BJ (cell line): ENCODE data around the gene ALDH1A2. TPM values are rescaled to one million over a fixed set of nuclear protein-coding genes. Genes with fewer than 3 reads are reported as not detected.

Source experiments
- CTCF ChIA-PET: fragments of 350-600 bp; formaldehyde crosslinking; extraction: SDS; loops from one replicate; lab custom pipeline; 2021; ENCODE audit warnings: antibody characterized with exemption, inconsistent platforms; lab: Yijun Ruan, JAX
- POLR2A ChIA-PET: fragments of 300-600 bp; sonication (Branson Sonifier 250); formaldehyde crosslinking; extraction: SDS; loops from one replicate; lab custom pipeline; 2021; ENCODE audit warnings: antibody characterized with exemption; lab: Charles Lee
- DNase-seq: peaks from one replicate; pipeline ENCODE4 v3.0.0-alpha.2; 2011; ENCODE audit warnings: low read depth
- H3K27me3 ChIP-seq: 2 replicates; pipeline ENCODE4 v1.6.0; 2011; ENCODE audit warnings: low read length; ENCODE audit not compliant: control insufficient read depth, insufficient read depth
- H3K36me3 ChIP-seq: 2 replicates; pipeline ENCODE4 v1.5.1; 2011; ENCODE audit warnings: low read length; ENCODE audit not compliant: control insufficient read depth, insufficient read depth
- H3K4me3 ChIP-seq: 2 replicates; pipeline ENCODE4 v1.5.1; 2011; ENCODE audit warnings: low read depth, mild to moderate bottlenecking, control low read depth, low read length
- CTCF ChIP-seq: IDR thresholded peaks from 2 replicates; pipeline ENCODE4 v1.5.1; 2011; ENCODE audit warnings: low read depth, mild to moderate bottlenecking, control low read depth, inconsistent platforms, low read length, moderate library complexity; ENCODE audit not compliant: insufficient read depth
- polyA plus RNA-seq: library from polyadenylated mRNA; depleted of rRNA; stranded (reverse); fragments of >200 nt; gene quantifications from 2 replicates; pipeline ENCODE4 v1.2.3, GENCODE V29; 2011

The ALDH1A2 gene
- polyA plus RNA-seq, 1 experiment = 0.50 TPM

- CTCF ChIA-PET = interaction anchor here (1.7 kb wide), 2 partner anchors 123 to 192 kb away, joined by 4 read pairs; no protein-coding TSS in a partner anchor
- POLR2A ChIA-PET = no interaction called here
- no peak for TF ChIP-seq CTCF
- H3K4me3 ChIP-seq = no peak overlapping the region
- no peaks in the 10 kb centered on the region for H3K36me3 ChIP-seq
- DNase-seq = no peak
- peaks cover 3% of the 10 kb centered on the region for H3K27me3 ChIP-seq
These were observed 122.3 kb downstream of the ALDH1A2 start for GRCh38 chr15:57943171-57943570.

DNA sequence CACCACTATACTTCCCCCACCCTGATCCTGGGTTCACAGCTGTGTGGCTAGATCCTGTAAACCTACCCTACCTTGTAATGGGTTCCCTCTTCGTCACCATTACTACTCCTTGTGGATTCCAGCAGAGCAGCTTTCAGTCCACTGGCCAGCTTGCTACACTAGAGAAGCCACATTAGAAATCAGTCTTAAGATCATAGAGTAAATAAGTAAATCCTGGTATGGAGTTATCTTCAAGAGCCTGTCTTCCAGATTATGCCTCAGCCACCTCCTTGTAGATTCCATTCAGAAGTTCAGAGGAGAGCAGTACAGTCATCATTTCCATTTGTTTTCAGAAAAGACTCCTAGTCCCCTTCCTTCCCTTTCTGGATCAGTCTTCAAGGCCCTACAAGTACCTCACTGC lies 123.7 kb downstream of the ALDH1A2 start:
- ChIA-PET POLR2A (no interaction called here), CTCF (interaction anchor here (0.9 kb wide), 1 partner anchor 10 kb away, joined by 3 read pairs; no protein-coding TSS in a partner anchor)
- H3K27me3 ChIP-seq = no peaks in the 10 kb centered on the region; the same call in none of the 2 replicates
- no peak for TF ChIP-seq CTCF
- no peak for DNase-seq
- H3K4me3 ChIP-seq = no peak overlapping the region
- no peaks in the 10 kb centered on the region for H3K36me3 ChIP-seq

DNA sequence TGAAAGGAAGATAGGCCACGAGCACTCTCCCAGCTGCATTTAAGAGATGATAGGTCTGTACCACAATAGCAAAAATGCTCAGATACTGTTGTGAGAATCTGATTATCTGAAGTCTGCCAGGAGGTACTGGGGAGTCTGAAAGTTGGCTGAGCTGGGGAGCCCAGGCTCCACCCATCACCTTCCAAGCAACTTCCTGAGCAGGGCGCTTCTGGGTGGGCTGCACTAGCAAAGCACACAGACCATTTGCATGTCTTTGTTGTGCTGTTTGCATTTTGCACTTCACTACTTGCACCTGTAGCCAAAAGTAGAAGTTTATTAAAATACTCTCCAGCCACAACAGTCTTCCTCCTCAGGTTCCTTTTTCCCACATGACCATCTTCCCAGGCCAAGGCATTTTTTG lies 133.2 kb downstream of the ALDH1A2 start:
- no peaks in the 10 kb centered on the region for H3K36me3 ChIP-seq
- no peak overlapping the region for H3K4me3 ChIP-seq
- no peaks in the 10 kb centered on the region for H3K27me3 ChIP-seq
- no peak for DNase-seq
- ChIA-PET POLR2A (no interaction called here), CTCF (interaction anchor here (0.8 to 1.2 kb wide), 2 partner anchors 9 to 40 kb away, joined by 3 read pairs; no protein-coding TSS in a partner anchor)
- no peak for TF ChIP-seq CTCF

DNA sequence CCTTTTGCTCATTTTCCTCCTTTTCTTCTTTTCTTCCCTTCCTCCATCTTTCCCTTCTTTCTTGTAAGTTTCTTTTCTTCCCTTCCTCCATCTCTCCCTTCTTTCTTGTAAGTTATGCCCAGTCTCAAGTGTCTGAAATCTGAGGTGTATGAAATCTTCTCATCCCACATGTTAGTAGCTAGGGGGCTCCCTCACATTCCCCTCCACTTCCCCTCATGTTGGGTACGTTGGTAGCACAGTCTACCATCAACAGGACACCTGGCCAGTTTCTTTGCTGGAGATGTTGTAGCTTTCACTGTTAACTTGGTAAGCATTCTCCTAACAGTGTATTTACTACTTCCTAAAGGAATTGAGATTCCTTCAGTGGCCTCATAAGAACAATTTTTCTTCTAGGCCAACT lies 133.9 kb downstream of the ALDH1A2 start:
- no peak overlapping the region for H3K4me3 ChIP-seq
- H3K36me3 ChIP-seq = no peaks in the 10 kb centered on the region
- H3K27me3 ChIP-seq = no peaks in the 10 kb centered on the region
- no peak for DNase-seq
- CTCF ChIA-PET = interaction anchor here (0.8 to 1.0 kb wide), 2 partner anchors 10 to 16 kb away, joined by 3 read pairs; no protein-coding TSS in a partner anchor
- POLR2A ChIA-PET = no interaction called here
- no peak for TF ChIP-seq CTCF

DNA sequence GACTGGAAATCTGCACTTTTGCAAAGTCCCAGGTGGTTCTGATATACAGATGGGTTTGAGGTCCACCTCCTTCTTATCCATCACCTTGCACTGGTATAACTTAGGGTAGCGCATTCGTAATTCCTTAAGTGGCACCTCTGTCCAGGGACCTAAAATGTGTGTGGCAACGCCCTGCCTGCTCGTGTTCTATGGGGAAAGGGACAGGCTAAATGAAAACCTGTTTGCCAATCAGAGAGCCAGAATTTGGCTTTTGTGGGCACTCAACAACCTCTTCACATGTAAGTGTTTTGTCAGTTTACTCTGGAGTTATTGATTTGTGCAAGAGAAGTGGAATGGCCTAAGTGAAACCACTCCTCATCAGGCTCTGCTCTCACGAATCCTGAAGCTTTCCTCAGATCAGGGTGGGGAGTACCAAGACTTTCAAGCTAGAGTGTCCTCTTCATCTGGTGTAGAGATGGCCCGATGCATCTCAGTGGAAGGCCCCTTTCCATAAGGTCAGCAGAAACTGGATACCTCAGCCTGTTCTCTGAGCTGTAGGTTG lies 138.3 kb downstream of the ALDH1A2 start:
- Histone ChIP-seq H3K36me3 (no peaks in the 10 kb centered on the region), H3K4me3 (no peak overlapping the region), H3K27me3 (no peaks in the 10 kb centered on the region)
- CTCF ChIA-PET = interaction anchor here (0.7 kb wide), 1 partner anchor 72 kb away, joined by 3 read pairs; no protein-coding TSS in a partner anchor
- no peak for TF ChIP-seq CTCF
- POLR2A ChIA-PET = no interaction called here
- no peak for DNase-seq
